ENCODE data around the gene REST.

Gene REST

GRCh38 chr4:56902703-56903102 is 5.0 kb upstream of the REST start:
- Histone ChIP-seq H3K4me1 (peaks cover 0 to 6% (median 3%) of the 10 kb centered on the region in 4 donors), H3K4me3 (no peak overlapping the region), H3K36me3 (no peaks in the 10 kb centered on the region), H3K27ac (no peak overlapping the region), H3K27me3 (no peaks in the 10 kb centered on the region), H3K9me3 (no peaks in the 10 kb centered on the region)
- intact Hi-C loops (cut with DNase I; ENCODE audit: low total_unique reads), result no loop called here
- DNase-seq, result no peak
- no peak for TF ChIP-seq CTCF (IDR thresholded peaks at IDR 0.05)

GRCh38 chr4:56905796-56906195 is 1.9 kb upstream of the REST start:
- peaks cover 0 to 17% (median 7%) of the 10 kb centered on the region in 4 donors for H3K4me1 ChIP-seq
- H3K27ac ChIP-seq, result no peak overlapping the region
- TF ChIP-seq CTCF (IDR thresholded peaks at IDR 0.05), result no peak
- intact Hi-C loops (cut with DNase I; ENCODE audit: low total_unique reads), result loop anchor here (5.0 kb wide), 1 partner anchor 72 kb away; the partner anchor contains the start of genes NOA1 and POLR2B
- H3K4me3 ChIP-seq, result no peak overlapping the region
- H3K9me3 ChIP-seq, result no peaks in the 10 kb centered on the region
- DNase-seq, result no peak
- no peaks in the 10 kb centered on the region for H3K36me3 ChIP-seq
- no peaks in the 10 kb centered on the region for H3K27me3 ChIP-seq

GRCh38 chr4:56906489-56907393 is 959 bp upstream of the REST start:
- Histone ChIP-seq H3K27ac (peak overlapping the region; percentile 54 to 88), H3K27me3 (no peaks in the 10 kb centered on the region), H3K4me3 (peak overlapping the region; percentile 93 to 98), H3K4me1 (peaks cover 0 to 25% (median 13%) of the 10 kb centered on the region in 4 donors), H3K36me3 (peaks cover 0 to 4% (median 0%) of the 10 kb centered on the region in 3 donors), H3K9me3 (no peaks in the 10 kb centered on the region)
- intact Hi-C loops (cut with DNase I; ENCODE audit: low total_unique reads), result loop anchor here (5.0 kb wide), 1 partner anchor 71 kb away; the partner anchor contains the start of genes NOA1 and POLR2B
- TF ChIP-seq CTCF (IDR thresholded peaks at IDR 0.05), result no peak
- no peak for DNase-seq

DNA sequence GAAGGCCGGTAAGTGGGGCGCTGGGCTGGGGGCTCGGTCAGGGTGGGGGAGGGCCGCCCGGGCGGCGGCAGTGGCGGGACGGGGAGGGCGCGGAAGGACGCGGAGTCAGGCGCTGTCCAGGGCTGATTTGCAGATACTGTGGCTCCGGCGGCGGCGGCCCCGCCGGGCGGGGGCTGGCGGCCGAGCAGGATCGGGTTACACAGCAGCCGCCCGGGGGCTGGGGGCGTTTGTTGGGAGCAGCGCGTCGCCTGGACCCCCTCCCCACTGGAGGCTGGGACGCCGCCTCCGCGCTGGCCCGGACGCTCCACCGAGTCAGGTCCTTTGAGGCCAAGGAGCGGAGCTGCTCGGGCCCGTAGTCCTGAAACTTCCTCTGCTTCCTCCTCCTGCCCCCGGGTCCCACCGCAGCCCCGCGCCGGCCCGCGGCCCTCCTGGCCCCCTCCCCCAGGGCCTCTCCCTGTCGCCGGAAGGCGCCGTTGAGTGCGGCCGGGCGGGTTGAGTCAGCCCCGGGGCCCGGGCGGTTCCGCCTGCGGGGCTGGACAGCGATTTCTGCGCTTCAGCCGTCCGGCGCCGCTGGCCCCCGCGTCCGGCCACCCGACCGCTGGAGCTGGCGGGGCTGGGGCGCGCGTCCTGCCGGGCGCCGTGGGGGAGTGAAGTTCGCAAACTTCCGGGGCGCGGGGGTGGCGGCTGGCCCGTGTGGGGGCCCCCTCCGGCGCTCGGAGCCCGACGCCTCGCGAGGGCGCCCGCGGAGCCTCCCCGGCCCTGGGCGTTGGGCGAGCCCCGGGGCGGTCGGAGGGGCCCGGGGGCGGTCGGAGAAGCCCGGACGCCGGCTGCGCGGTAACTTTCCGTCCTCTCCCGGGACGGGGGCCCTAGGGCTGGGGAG is 746 bp downstream of the REST start:
- Histone ChIP-seq H3K9me3 (no peaks in the 10 kb centered on the region), H3K4me3 (peak overlapping the region; percentile 93 to 98), H3K27me3 (no peaks in the 10 kb centered on the region), H3K27ac (peak overlapping the region; percentile 81 to 88), H3K36me3 (peaks cover 0 to 4% (median 0%) of the 10 kb centered on the region in 3 donors), H3K4me1 (peaks cover 0 to 42% (median 17%) of the 10 kb centered on the region in 4 donors)
- DNase-seq, result peak; percentile 54 to 83
- no peak for TF ChIP-seq CTCF (IDR thresholded peaks at IDR 0.05)
- intact Hi-C loops (cut with DNase I; ENCODE audit: low total_unique reads), result loop anchor here (5.0 kb wide), 1 partner anchor 69 kb away; the partner anchor contains the start of genes NOA1 and POLR2B

Data from tibial artery (tissue), 4 donors.